ENCODE measurements around the gene AOAH. TPM values are rescaled to one million over a fixed set of nuclear protein-coding genes. Genes with fewer than 3 reads are reported as not detected.

The AOAH gene
- total RNA-seq, result 1.6 TPM
- long read RNA-seq, partial matches to known transcripts, result 0 of 1 reads
- long read RNA-seq, other reads (novel, unspliced or antisense), result 0 of 1 reads

DNA sequence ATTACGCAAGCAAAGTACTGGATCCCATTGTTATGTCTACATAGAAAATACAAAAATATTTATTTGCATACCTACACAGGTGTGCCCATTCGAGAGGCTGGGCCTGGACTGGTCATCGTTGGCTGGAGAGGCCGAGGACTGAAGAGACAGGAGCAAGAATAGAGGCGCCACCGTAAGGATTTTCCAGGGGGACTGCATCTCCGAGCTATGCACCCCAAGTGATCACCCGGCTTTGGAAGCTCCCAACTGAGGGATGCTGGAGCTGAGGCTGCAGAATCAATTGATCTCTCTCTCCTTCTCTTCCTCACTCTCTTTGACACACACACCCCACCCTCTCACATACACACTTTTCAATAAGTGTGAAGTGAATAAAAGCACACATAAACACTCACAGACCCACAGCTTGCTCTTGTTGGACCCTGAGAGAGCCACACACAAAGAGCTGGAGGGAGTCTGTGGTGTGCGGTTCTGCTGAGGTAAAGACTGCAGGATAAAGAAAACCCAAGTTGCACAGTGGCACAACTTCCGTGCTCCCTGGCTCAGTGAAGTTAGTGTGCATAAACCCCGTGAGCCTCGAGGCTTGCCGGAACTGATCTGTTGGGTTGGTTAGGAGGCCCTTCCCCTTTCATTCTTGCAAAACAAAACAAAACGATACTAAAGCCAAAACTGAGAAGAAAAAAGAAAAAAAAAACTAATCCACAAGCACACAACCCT is at the start of gene AOAH:
Gene AOAH (minus strand): TSS at position 544 of the 714 bp plus-strand sequence. CDS start 346 bp downstream, at position 198.
- intact Hi-C loops (cut with DNase I), result no loop called here
- peak; percentile 87 for DNase-seq (ENCODE audit: low spot score)

DNA sequence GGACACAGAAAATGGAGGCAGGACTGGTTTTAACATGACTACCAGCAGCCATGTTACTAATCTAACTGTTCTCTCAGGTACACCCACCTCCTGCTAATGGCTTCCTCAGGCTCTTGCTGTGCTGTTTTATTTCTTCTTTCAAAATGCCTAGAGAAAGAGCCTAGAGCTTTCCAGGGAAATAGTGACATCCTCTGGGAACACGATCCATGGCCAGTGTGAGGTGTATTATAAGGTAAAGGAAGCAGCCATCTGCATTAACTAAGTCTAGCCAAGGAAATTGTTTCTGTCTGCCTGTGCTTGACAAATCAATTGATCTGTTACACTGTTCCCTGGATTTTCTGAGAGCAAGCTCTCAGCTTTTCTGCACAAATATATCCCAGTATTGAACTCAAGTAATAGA is 42.2 kb upstream of the AOAH start:
- intact Hi-C loops (cut with DNase I), result no loop called here
- no peak for DNase-seq (ENCODE audit: low spot score)

GRCh38 chr7:36765605-36766004 is 41.3 kb upstream of the AOAH start:
- DNase-seq (ENCODE audit: low spot score), result no peak
- intact Hi-C loops (cut with DNase I), result no loop called here

DNA sequence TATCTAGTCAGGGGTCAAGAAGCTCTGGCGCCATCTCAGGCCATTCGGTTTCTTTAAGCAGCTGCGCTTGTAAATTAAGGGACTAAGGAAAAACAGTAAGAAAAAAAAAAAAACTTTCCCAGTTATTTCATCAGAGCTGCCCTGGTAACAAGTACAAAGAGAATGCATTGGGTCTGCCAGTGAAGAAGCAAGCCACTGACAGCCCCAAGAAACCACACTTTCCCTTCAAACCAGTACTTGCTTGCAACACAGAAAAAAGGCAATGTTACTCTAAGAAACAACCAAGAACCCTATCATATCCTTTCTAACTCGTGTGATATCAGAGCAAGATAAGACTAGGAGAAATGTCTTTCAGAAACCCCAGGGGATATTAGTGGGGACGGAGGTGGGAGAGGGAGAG is 40.6 kb upstream of the AOAH start:
- no peak for DNase-seq (ENCODE audit: low spot score)
- intact Hi-C loops (cut with DNase I), result no loop called here

DNA sequence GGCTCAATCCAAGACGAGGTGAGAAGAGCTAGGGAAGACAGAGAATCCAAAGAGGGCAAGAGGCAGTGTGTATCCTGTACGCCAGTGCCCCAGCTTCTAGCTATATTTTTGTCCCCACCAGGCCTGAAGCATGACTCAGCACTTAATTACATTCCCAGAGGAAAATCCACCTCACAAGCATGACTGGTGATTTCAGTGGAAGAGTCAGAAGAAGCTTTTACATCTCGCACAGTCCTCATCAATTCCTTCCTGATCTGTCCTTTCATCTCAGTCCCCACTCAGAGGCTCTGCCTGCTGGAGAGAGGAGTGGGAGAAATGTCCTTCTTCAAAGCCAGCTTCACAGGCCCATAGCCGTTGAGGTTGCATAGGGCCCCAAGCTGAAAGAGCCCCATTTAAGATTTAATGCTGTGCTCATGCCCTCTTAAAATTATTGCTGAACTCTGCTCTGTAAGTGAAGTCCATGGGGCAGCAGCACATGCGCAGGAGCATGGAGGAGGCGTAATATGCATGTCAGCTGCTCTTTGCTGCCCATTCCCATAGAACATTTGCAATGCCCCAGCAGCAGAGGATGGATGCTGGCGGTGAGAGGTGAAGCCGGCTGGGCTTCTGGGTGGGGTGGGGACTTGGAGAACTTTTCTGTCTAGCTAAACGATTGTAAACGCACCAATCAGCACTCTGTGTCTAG is 39.0 kb upstream of the AOAH start:
- intact Hi-C loops (cut with DNase I), result no loop called here
- no peak for DNase-seq (ENCODE audit: low spot score)

DNA sequence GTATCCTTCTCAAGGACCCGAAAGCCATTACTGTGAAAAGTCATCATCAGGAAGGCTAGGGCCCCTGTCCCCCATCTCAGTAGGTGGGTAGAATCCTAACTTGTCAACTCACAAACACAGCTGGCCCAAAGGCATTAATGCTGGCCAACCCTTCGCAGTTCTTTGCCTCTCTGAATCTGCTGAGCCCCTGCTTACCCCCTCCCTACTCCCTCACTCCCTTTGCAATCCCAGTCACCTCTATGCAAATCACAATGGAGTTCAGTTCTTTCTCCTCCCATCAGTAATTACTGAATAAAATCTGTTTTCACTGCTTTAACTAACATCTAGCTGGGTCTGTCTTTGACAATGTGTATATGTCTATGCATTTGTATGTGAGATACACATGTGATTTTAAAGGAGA is 38.1 kb upstream of the AOAH start:
- intact Hi-C loops (cut with DNase I), result no loop called here
- no peak for DNase-seq (ENCODE audit: low spot score)

- intact Hi-C loops (cut with DNase I), result no loop called here
- no peak for DNase-seq (ENCODE audit: low spot score)
Observed at GRCh38 chr7:36761835-36762234, 37.5 kb upstream of the AOAH start.

- intact Hi-C loops (cut with DNase I), result no loop called here
- DNase-seq (ENCODE audit: low spot score), result no peak
Observed at GRCh38 chr7:36760856-36761762, 36.8 kb upstream of the AOAH start.

DNA sequence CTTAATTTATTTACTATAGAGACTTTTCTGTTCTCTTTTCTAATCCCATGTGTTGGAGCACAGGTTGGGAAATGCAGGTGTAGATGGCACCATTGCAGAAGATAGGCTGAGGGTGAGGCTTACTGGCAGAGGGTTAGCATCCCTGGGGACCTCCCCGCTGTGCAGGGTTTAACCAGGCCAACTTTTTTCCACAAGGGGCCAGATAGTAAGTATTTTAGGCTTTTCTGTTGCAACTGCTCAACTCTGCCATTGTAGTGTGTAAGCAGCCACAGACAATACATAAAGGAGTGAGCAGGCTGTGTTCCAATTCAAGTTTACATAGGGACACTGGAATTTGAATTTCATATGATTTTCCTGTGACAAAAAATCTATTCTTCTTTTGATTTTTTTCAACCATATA is 34.6 kb upstream of the AOAH start:
- intact Hi-C loops (cut with DNase I), result no loop called here
- DNase-seq (ENCODE audit: low spot score), result no peak

GRCh38 chr7:36755484-36755883 is 31.2 kb upstream of the AOAH start:
- intact Hi-C loops (cut with DNase I), result no loop called here
- no peak for DNase-seq (ENCODE audit: low spot score)

DNA sequence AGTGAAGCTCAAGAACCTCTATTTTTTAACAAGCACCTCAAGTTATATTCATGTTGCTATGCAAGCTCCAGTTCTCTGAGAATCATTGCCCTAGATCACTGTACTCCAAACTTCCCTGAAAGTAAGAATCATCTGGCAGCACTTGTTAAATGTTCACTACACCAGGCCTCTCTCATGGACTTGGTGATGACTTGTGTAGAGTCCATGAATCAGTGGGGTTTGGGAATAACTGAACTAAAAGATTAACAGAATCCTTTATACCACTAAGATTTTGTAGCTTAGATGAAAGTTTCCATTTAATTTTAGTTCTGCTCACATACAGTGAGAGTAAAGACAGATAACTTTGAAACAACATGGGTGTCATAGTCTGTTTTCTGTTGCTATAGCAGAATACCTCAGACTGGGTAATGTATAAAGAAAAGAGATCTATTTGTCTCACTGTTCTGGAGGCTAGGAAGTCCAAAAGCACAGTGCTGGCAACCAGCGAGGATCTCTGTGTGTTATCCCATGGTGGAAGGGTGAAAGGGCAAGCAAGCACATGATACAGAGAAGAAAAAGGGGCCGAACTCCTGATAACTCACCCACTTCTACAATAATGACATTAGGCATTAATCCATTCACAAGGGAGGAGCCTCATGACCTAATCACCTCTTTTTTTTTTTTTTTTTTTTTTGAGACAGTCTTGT is 27.9 kb upstream of the AOAH start:
- DNase-seq (ENCODE audit: low spot score), result no peak
- intact Hi-C loops (cut with DNase I), result no loop called here

DNA sequence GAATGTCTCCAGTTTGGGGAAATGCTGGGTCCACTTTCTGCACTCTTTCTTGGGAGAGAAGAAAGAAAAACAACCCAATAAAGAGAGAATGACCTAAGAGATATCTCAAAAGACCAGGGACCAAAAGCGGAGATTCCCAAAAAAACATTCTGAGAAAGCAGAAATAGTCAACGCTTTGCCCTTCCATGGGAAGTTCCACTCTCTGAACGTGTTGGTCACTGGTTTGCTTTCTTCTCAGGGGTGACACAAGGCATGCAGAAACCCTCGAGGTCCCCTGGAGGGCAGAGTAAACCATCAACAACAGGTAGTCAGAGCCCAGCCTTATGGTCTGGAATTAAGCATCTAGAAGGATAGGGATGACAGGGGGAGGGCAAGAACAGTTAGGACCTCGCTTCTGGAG is 26.2 kb upstream of the AOAH start:
- intact Hi-C loops (cut with DNase I), result no loop called here
- no peak for DNase-seq (ENCODE audit: low spot score)

DNA sequence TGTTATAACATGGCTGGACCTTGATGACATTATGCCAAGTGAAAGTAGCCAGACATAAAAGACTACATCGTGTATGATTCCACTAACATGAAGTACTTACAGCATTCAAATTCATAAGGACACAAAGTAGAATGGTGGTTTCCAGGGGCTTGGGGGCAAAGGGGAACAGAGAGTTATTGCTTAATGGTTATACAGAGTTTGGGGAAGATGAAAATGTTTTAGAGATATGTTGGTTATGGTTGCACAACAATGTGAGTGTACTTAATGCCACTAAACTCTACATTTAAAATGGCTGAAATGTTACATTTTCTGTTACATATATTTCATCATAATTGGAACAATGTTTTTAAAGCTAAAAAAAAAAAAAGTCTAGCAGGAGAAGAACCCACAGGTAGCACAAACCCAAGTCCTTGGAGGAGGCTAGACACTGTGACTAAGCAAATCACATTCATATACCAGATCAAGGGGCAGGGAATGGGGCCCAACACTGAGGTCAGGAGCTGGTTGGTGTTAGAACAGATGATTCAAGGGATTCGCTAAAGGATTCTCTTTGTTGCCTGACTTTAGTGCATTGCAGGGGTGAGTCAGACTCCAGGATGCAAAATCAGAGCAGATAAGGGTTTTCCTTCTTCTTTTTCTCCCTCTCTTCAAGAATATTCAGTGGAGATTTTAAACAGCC is 25.1 kb upstream of the AOAH start:
- intact Hi-C loops (cut with DNase I), result no loop called here
- no peak for DNase-seq (ENCODE audit: low spot score)

DNA sequence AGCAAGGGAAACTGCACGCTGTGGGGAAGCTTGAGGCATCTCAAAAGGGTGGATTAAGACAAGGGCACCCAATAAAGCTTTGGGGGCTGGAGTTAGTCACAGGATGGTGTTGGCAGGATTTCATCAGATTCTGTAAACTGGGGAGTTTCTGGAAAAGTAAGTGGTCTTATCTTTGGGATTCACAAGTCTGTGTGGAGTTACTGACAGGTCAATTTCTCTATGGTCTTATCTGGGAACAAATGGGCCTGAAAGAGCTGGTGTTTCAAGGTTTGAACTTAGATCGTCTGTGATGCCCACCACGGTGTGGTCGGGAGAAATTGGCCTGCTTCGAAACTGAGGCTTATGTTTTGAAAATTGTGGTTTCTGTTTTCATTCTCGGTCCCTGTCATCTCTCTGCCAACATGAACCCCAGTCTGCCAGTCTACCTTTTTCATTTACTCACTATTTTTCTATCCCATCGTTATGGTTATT is 23.8 kb upstream of the AOAH start:
- DNase-seq (ENCODE audit: low spot score), result no peak
- intact Hi-C loops (cut with DNase I), result no loop called here

DNA sequence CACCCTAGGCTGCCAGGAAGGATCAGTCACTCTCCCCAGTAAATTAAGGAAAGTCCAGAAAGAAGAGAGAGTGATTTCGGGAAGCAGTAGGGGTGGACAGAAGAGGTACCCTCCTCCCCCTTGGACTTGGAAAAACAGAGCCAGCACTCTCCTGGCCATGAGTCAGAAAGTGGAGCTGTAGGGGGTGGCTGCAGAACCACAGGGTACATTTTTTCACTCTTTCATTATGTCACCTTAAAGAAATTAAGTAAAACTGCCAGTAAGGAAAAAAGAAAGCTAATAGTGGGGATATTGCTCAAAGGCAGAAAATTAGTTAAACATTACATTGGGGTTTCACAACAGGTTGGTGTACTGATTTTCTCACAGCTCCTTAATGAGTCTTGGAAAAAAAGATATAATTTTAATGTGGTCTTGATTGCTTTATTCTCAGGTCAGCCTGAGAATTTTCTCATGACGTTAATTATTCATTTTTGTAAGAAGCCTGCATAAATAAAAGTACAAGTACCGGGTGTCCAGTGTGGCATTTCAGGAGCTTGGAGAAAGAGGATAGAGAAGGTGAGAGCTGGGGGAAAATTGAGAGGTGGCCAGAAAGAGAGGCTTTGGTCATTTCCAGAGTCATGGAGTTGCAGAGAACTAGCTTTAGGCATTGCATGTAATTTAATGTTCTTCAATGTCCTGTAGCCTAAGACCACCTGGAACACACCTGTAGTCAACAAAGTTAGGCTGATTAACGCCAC is 23.2 kb upstream of the AOAH start:
- no peak for DNase-seq (ENCODE audit: low spot score)
- intact Hi-C loops (cut with DNase I), result no loop called here

DNA sequence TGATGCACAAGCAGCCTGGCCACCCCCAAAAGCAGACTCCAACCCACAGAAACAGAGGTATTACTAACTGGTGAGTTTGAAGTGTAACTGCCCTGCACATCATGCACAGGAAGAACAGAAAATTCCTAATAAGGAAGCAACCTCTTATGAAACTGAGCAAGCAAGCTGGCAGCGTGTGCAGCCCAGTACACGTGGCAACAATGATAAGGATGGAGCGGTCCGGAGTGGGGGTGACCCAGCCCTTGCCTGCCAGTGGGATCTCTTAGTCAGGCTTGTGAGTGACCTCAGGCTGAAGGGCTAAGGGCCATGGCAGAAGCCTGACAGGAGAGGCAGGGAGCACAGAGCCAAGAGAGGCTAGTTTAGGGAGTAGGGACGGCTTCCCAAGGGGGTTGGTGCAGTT is 22.1 kb upstream of the AOAH start:
- intact Hi-C loops (cut with DNase I), result no loop called here
- no peak for DNase-seq (ENCODE audit: low spot score)

GRCh38 chr7:36742911-36743775 is 18.8 kb upstream of the AOAH start:
- no peak for DNase-seq (ENCODE audit: low spot score)
- intact Hi-C loops (cut with DNase I), result no loop called here

- intact Hi-C loops (cut with DNase I), result no loop called here
- no peak for DNase-seq (ENCODE audit: low spot score)
Observed at GRCh38 chr7:36741866-36742265, 17.6 kb upstream of the AOAH start.
